ENCODE data around the gene LNX1.

GRCh38 chr4:53591372-53591892 is at the start of gene LNX1:
- TF ChIP-seq CTCF (IDR thresholded peaks at IDR 0.05) = peak; percentile 65
- no peak for TF ChIP-seq ZFX (IDR thresholded peaks at IDR 0.05; ENCODE audit: borderline replicate concordance)
